HG03442 (cell line): ENCODE data around the gene RAB3A.
A peak's percentile ranks its signal among the peaks of the same experiment; 100 is the strongest.

Experiments
- ATAC-seq: cut with Tn5 transposase; IDR thresholded peaks from one replicate; pipeline ENCODE4 v1.9.1; 2021; ENCODE audit warnings: mild to moderate bottlenecking, moderate library complexity; ENCODE audit not compliant: unreplicated experiment

RAB3A gene

DNA sequence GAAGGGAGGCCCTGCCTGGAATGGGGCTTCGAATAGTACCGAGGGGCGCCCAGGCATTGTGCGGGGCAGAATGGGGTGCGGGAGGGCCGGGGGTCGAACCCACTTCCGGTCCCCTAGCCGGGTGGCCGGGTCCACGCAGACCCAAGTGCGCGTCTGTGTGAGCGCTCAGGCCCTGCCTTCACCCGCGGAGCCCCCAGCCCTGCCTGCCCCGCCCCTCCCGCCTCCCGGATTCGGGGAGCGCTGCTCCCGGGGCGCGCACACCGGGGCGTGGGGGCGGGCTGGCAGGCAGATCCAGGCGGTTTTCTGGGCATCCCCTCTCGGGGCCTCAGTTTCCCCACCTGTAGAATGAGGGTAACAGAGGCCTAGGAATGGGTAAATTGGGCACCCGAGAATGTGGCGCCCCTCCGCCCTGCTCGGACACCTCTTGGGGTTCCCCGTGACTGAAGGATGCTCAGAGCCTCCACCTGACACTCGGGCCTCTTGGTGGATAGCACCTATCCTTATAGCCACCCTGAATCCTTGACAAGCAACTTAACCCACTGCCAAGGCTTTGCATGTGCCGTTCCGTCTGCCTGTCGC lies 50.2 kb downstream of the RAB3A start:
- ATAC-seq = peak; percentile 0

DNA sequence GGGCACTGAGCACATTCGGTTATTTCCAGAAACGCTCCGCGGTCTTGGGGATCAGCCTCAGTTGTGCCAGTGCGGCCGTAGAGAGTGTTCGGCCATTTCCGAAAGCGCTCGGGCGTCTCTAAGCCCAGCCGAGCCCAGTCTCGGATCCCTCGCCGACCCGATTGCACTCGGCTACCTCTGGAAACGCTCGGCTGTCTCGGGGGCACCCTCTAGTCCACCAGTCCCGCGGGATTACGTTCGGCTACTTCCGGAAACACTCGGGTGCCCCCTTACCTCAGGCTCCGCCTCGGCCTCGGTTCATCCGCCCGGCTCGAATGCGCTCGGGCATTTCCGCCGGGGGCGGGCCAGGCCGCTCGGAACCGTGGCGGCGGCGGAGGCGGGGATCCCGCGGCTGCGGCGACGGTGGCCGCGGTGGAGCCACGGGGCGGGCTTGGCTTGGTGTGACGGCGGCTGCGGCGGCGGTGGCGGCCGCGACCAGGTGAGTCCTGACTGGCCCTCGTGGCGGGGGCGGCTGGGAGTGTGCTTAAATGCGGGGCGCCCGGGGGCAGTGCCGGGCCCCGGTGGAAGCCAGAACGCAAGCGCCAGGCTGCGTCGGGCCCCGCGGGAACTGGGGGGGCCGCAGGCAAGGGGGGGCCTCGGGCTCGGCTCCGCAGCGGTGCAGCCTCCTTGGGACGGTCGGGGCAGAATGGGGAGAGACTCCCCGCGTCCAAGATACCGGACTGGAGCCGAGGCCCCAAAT lies 50.9 kb downstream of the RAB3A start, which contains the start of gene PIK3R2:
Gene PIK3R2 (plus strand): TSS at position 347 of the 739 bp plus-strand sequence. CDS start 2,717 bp downstream, outside the sequence.
- ATAC-seq = peak; percentile 77

DNA sequence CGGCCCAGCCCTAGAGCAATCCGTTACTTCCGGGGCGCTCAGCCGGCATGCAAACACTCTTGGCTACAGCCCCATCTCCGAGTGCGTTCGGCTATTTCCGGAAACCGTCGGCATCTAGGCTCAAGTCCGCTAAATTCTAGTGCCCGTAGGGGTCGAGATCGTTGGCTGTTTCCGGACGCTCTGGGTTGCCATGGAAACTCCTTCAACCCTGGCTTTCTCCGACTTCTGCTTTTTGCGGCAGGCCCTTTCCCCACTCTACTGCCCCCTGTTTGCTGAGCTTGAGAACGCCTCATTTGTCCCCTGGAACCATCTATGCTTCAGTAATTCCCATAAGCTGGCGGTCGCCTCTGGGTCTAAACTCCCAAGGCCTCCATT lies 51.4 kb downstream of the RAB3A start:
- peak; percentile 58 for ATAC-seq

DNA sequence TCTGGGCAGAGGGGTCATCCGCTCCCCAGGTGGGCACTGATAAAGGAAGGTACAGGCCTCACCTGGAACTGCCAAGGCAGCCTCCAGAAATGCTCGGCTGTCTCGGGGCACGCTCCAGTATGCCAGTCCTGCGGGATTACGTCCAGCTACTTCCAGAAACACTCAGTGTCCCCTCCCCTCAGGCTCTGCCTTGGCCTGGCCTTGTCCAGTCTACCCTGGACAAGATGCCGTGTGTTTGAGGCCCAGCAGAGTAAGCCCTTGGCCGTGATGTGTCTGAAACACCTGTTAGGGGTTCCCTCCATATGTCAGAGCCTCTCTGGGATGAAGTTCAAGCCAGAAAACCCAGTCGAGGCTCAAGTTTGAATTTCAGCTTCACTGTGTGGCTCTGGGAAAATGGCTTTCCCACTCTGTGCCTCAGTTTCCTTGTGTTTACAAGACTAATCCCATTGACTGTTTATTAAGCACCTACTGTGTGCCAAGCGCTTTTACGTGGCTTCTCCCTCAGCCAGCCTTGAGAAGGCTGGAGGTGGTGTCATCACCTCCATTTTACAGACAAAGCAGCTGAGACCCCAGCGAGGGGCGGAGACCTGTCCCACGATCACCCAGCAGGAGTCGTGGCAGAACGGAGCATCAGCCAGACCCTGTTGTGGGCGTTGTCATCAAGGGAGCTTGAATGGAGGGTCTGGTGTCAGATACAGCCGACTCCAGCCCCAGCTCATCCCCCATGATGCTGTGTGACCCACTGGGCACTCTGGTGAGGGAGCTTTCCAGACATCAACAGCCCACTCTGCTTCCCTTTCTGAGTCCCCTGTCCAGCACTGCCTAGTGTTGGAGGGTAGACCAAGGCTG lies 52.8 kb downstream of the RAB3A start:
- no peak for ATAC-seq

DNA sequence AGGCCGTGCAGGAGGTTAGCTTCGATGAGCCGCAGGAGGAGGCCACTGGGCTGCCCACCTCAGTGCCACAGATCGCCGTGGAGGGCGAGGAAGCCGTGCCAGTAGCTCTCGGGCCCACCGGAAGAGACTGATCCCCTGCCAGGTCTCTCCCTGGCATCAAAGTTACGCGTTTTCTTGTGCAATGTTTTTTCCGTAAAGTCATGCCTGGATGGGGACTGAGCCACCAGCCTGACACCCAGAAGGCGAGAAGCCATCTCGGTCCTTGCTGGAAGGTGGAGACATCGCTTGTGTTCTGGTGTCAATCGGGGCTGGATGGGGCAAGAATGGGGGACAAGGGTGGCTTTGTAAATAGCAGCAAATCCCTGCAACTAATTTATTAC lies 54.3 kb downstream of the RAB3A start:
- no peak for ATAC-seq

DNA sequence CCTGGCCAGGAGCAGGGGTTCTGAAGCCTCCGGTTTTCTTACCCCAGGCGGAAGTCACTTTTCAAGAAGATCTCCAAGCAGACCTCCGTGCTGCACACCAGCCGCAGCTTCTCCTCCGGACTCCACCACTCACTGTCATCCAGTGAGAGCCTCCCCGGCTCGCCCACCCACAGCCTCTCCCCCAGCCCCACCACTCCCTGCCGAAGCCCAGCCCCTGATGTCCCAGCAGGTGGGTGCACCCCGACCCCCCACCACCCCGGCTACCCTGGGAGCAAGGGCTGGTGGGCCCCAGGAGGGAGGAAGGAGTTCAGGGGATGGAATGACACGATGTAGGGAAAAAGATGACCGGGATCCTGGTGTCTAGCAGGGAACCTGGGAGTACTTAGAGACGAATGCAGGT lies 56.4 kb downstream of the RAB3A start:
- no peak for ATAC-seq
